K562 (cell line): ENCODE results near the gene HPS3.

Experiments
- CHD4 ChIP-seq: fragments of 200-600 bp; sonication (generic); IDR thresholded peaks from 3 replicates; pipeline ENCODE4 v1.6.1; 2012; ENCODE audit warnings: low read depth, mild to moderate bottlenecking, mixed read lengths, low read length, inconsistent platforms; ENCODE audit not compliant: insufficient read depth, insufficient replicate concordance, poor library complexity, severe bottlenecking
- HDGF ChIP-seq: fragments of 450-650 bp; IDR thresholded peaks from 2 replicates; pipeline ENCODE4 v1.6.1; 2016
- MXI1 ChIP-seq: IDR thresholded peaks from 2 replicates; pipeline ENCODE4 v1.6.1; 2011; ENCODE audit warnings: low read depth, mild to moderate bottlenecking, improper control_type of control experiment, low read length
- NFATC3 ChIP-seq: fragments of 450-650 bp; IDR thresholded peaks from 2 replicates; pipeline ENCODE4 v1.6.1; 2017; ENCODE audit warnings: mild to moderate bottlenecking
- NONO ChIP-seq, 2 experiments: fragments of 200-400 bp in 1 of 2; fragments of 450-650 bp in 1 of 2; formaldehyde crosslinking in 1 of 2; IDR thresholded peaks; 2 replicates each; pipeline ENCODE4 v1.6.1; 2017; ENCODE audit warnings: low read depth in 2 of 2, mild to moderate bottlenecking in 2 of 2, moderate library complexity in 2 of 2, low read length in 1 of 2
- POLR2A ChIP-seq: fragments of 450-650 bp; conservative IDR thresholded peaks from 2 replicates; pipeline ENCODE4 v1.6.1; 2016
- ZNF551 ChIP-seq: fragments of 250-450 bp; sonication (Bioruptor Pico); IDR thresholded peaks from 2 replicates; pipeline ENCODE4 v1.5.0; 2021; ENCODE audit warnings: mild to moderate bottlenecking, moderate library complexity
- TF ChIP-seq, protein P1 (sequence below), 3 experiments: IDR thresholded peaks in 2 of 3; conservative IDR thresholded peaks in 1 of 3; 2 replicates each; pipeline ENCODE4 v1.5.1; 2011 to 2012; ENCODE audit warnings: low read length in 3 of 3, mild to moderate bottlenecking in 3 of 3, control low read depth in 2 of 3, improper control_type of control experiment in 1 of 3, inconsistent platforms in 1 of 3, low read depth in 1 of 3, mixed read lengths in 1 of 3, moderate library complexity in 1 of 3; ENCODE audit not compliant: insufficient read depth in 2 of 3

DNA sequence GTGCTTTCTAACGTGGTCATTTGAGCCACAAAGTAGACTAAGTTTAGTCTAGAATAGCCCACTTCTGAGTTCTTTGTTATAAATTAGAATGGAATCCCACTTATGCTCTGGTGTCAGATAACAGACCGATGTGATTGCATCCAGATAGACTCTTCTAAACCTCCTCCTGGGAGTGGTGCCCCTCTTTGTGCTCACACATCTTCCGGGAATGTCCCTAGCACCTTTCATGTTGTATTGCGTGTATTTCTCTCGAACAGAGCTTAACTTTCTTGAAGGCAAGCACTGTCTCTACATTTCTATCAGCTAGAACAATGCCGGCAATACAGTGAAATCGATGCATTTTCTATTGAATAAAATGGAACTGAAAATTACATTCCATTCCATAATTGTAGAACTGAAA lies 69.2 kb downstream of the HPS3 start:
- TF ChIP-seq HDGF (no peak), POLR2A (no peak), NFATC3 (no peak), MXI1 (no peak), NONO (IDR thresholded peaks at IDR 0.05; ENCODE audit: low read depth in 2 of 2, low read length in 1 of 2) (no peak), CHD4 (no peak), ZNF551 (CRISPR knock-in tag) (no peak)
- TF ChIP-seq, protein P1, sequence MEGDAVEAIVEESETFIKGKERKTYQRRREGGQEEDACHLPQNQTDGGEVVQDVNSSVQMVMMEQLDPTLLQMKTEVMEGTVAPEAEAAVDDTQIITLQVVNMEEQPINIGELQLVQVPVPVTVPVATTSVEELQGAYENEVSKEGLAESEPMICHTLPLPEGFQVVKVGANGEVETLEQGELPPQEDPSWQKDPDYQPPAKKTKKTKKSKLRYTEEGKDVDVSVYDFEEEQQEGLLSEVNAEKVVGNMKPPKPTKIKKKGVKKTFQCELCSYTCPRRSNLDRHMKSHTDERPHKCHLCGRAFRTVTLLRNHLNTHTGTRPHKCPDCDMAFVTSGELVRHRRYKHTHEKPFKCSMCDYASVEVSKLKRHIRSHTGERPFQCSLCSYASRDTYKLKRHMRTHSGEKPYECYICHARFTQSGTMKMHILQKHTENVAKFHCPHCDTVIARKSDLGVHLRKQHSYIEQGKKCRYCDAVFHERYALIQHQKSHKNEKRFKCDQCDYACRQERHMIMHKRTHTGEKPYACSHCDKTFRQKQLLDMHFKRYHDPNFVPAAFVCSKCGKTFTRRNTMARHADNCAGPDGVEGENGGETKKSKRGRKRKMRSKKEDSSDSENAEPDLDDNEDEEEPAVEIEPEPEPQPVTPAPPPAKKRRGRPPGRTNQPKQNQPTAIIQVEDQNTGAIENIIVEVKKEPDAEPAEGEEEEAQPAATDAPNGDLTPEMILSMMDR (IDR thresholded peaks at IDR 0.05 in 2 of 3, conservative IDR thresholded peaks at IDR 0.05 in 1 of 3; ENCODE audit: insufficient read depth in 2 of 3, low read depth in 1 of 3, low read length in 3 of 3) = no peak
